ENCODE data around the gene HK1. TPM values are rescaled to one million over a fixed set of nuclear protein-coding genes. Genes with fewer than 3 reads are reported as not detected.
"Not testable (repeated sequence)": the region's sequence is repeated elsewhere in the genome, so short reads cannot be mapped to it uniquely, and the experiment has no call there.

The HK1 gene
- total and polyA plus RNA-seq, 2 of the 4 experiments (the other 2 are of a cell fraction) = 53.7 to 90.5 TPM

GRCh38 chr10:69308304-69308703, 30.0 kb downstream of the HK1 start:
- H3K18ac ChIP-seq (ENCODE audit: low read depth, low read length); dilution Hi-C loops (cut with HindIII; ENCODE audit: low sequenced_read_pairs, unreplicated experiment); H3K9ac ChIP-seq (ENCODE audit: low read depth, low read length); H2BK120ac ChIP-seq (ENCODE audit: low read depth, low read length); ATAC-seq (ENCODE audit: low read depth); POLR2A ChIA-PET (ENCODE audit: unreplicated experiment); H3K4me3 ChIP-seq (ENCODE audit: insufficient read depth, low read depth, low read length); H2BK5ac ChIP-seq (ENCODE audit: low read depth, low read length, poor library complexity, severe bottlenecking); H4K8ac ChIP-seq (ENCODE audit: low read depth in 2 of 2, low read length in 2 of 2); H4K91ac ChIP-seq (ENCODE audit: insufficient read depth, low read depth, low read length); H3K4ac ChIP-seq (ENCODE audit: low read depth, low read length); H3K4me1 ChIP-seq (ENCODE audit: control insufficient read depth, insufficient read depth, low read length); DNase-seq; H2AFZ ChIP-seq (replicated peaks; ENCODE audit: low read length, poor library complexity); BruUV-seq (replicated peaks); H3K23ac ChIP-seq (ENCODE audit: low read depth, low read length); H2BK15ac ChIP-seq (ENCODE audit: low read depth, low read length); H2AK5ac ChIP-seq (ENCODE audit: low read depth, low read length); H3K9me1 ChIP-seq (ENCODE audit: insufficient read depth, low read length); H2BK20ac ChIP-seq (ENCODE audit: low read depth, low read length); H4K5ac ChIP-seq (ENCODE audit: low read depth, low read length); H3K9me3 ChIP-seq (ENCODE audit: control insufficient read depth, insufficient read depth, low read length); CTCF ChIA-PET; H3K14ac ChIP-seq (replicated peaks; ENCODE audit: low read depth, low read length); H3K56ac ChIP-seq (ENCODE audit: extremely low read depth, insufficient read depth, low read length); H3K79me1 ChIP-seq (ENCODE audit: low read depth in 1 of 2, low read length in 2 of 2); H3K36me3 ChIP-seq (ENCODE audit: control insufficient read depth, insufficient read depth, low read length); H2AK9ac ChIP-seq (replicated peaks; ENCODE audit: low read depth, low read length, poor library complexity); H3K27ac ChIP-seq (ENCODE audit: insufficient read depth, low read length); H4K20me1 ChIP-seq (ENCODE audit: insufficient read depth, low read length); in situ Hi-C loops (cut with MboI; ENCODE audit: low sequenced_read_pairs); H3K4me2 ChIP-seq (ENCODE audit: low read depth, low read length): not testable (repeated sequence)
- WGBS, 2 experiments (ENCODE audit: extremely low coverage in 2 of 2, insufficient read length in 1 of 2) = 75% methylated on average over 2 of the region's 10 CpGs; no CpG with 5 or more reads in 1 of the 2 experiments
- intact Hi-C loops (cut with micrococcal nuclease) = loop anchor here (5.0 kb wide), 1 partner anchor 41 kb away; no protein-coding TSS in a partner anchor
- H3K27me3 ChIP-seq (ENCODE audit: control insufficient read depth, insufficient read depth, low read length) = peaks cover 14% of the 10 kb centered on the region
